Measurements from ENCODE around the gene DYNC1H1. TPM values are rescaled to one million over a fixed set of nuclear protein-coding genes. Genes with fewer than 3 reads are reported as not detected.

DYNC1H1 gene
- total and polyA plus RNA-seq, 2 experiments from 2014 or later: 158 to 434 TPM

DNA sequence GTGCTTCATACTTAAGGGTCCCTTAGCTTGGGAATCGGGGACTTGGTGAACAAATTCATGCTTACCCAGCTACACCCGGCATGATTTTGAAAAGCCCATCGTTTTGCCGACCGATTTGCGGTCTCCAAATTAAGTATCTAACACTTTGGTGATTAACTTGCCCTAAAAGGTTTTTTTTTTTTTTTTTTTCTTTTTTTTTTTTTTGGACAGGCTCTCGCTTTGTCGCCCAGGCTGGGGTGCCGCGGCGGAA lies 123.3 kb downstream of the DYNC1H1 start:
- TF ChIP-seq, protein P1, sequence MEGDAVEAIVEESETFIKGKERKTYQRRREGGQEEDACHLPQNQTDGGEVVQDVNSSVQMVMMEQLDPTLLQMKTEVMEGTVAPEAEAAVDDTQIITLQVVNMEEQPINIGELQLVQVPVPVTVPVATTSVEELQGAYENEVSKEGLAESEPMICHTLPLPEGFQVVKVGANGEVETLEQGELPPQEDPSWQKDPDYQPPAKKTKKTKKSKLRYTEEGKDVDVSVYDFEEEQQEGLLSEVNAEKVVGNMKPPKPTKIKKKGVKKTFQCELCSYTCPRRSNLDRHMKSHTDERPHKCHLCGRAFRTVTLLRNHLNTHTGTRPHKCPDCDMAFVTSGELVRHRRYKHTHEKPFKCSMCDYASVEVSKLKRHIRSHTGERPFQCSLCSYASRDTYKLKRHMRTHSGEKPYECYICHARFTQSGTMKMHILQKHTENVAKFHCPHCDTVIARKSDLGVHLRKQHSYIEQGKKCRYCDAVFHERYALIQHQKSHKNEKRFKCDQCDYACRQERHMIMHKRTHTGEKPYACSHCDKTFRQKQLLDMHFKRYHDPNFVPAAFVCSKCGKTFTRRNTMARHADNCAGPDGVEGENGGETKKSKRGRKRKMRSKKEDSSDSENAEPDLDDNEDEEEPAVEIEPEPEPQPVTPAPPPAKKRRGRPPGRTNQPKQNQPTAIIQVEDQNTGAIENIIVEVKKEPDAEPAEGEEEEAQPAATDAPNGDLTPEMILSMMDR (IDR thresholded peaks at IDR 0.05; ENCODE audit: low read depth, low read length): no peak
- H3K27me3 ChIP-seq: no peaks in the 10 kb centered on the region

DNA sequence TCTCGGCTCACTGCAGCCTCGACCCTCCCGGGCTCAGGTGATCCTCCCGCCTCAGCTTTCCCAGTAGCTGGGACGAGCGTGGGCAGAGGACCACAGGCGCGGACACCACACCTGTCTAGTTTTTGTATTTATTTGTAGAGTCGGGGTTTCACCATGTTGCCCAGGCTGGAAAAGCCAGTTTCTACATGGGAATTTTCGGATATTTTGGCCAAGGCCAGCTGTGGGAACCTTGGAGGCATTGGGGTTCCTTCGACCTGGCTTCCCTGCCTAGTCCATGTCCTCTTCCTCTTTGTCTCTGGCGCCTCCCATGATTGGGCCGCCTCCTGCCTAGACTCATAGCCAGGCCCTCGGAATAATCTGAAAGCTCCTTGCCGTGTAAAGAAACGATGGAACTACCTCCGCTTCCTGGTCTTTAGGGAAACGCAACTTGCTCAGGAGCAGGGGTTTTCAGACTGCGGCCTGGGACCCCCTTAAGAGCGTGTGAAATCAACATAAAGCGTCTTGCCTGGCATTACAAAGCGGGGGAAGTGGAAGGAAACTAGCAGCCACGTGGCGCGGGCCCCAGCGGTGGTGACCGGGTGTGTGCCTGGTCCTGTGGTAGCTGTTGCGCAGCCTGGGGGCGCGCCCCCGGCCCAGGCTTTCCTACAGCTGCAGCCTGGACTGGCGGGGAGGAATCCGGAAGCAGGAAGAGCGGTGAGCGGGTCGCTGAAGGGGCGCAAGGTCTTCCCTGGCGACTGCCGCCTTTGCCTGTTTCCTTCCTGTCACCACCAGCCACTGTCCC lies 123.8 kb downstream of the DYNC1H1 start:
- peak in 1 of 2 donors; percentile 59 for DNase-seq (ENCODE audit: low read depth in 1 of 2, low spot score in 1 of 2)
- H3K4me1 ChIP-seq (ENCODE audit: low read depth): peaks cover 25% of the 10 kb centered on the region
- H3K27me3 ChIP-seq: no peaks in the 10 kb centered on the region
- no peaks in the 10 kb centered on the region for H3K9me3 ChIP-seq (ENCODE audit: low read depth)
- TF ChIP-seq, protein P1 (IDR thresholded peaks at IDR 0.05; ENCODE audit: low read depth, low read length): no peak
- H3K27ac ChIP-seq: peak overlapping the region; percentile 98
- peaks cover 23% of the 10 kb centered on the region for H3K36me3 ChIP-seq
- H3K4me3 ChIP-seq: peak overlapping the region; percentile 85

More for the DNA sequence above, 123.3 kb downstream of the DYNC1H1 start:
- H3K4me3 ChIP-seq: peak overlapping the region; percentile 85
- H3K36me3 ChIP-seq: peaks cover 28% of the 10 kb centered on the region
- peaks cover 25% of the 10 kb centered on the region for H3K4me1 ChIP-seq (ENCODE audit: low read depth)
- no peaks in the 10 kb centered on the region for H3K9me3 ChIP-seq (ENCODE audit: low read depth)
- peak overlapping the region; percentile 98 for H3K27ac ChIP-seq
- no peak for DNase-seq (ENCODE audit: low read depth in 1 of 2, low spot score in 1 of 2)

DNA sequence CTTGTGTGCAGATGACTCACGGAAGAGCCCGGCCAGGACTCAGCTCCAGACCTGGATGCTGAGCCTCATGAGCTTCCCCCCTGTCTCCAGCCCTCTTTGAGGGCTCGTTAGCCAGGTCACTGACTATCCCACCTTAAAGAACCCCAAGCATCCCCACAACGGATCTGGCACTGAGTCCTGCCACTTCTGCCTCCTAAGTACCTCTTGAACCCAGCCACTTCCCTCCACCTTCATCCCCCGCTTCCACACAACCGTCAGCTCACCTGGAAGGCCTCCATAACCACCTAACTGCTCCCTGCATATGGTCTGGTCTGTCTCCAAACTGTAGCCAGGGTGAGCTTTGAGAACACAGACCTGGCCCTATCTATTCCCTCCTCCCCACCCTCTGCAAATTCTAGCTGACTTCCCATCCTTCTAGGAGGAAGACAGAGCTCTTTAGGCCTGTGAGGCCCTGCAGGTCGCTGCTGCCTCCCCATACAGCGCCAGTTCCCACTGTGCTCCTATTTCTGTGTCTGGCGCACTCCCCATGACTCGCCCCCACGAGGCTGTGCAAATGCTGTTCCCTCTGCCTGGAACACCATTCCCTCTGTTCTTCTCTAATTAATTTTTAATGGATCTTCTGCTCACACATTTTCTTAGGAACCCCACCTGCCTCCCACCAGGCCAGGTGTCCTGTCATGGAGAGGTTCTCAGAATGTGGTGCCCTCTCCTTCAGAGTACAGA lies 125.4 kb downstream of the DYNC1H1 start:
- no peaks in the 10 kb centered on the region for H3K9me3 ChIP-seq (ENCODE audit: low read depth)
- peaks cover 9% of the 10 kb centered on the region for H3K36me3 ChIP-seq
- no peak overlapping the region for H3K4me3 ChIP-seq
- no peak for DNase-seq (ENCODE audit: low read depth in 1 of 2, low spot score in 1 of 2)
- TF ChIP-seq, protein P1 (IDR thresholded peaks at IDR 0.05; ENCODE audit: low read depth, low read length): no peak
- no peak overlapping the region for H3K27ac ChIP-seq
- no peaks in the 10 kb centered on the region for H3K27me3 ChIP-seq
- H3K4me1 ChIP-seq (ENCODE audit: low read depth): peaks cover 13% of the 10 kb centered on the region

DNA sequence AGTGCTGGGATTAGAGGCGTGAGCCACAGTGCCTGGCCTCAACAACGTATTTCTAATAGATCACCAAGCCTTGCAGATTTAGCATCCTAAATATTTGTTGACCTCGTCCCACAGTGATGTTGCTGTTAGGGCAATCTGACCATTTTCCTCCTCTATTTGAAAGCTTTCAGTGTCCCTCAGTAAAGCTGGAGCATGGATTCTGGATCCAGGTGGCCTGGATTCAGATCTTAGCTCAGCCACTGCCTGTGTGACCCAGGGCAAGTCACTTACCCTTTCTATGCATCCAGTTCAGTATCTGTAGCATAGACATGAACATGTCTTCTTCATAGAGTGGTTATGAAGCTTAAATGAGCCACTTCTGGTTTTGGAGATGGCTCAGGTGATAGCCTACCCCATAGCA lies 126.3 kb downstream of the DYNC1H1 start:
- H3K9me3 ChIP-seq (ENCODE audit: low read depth): no peaks in the 10 kb centered on the region
- TF ChIP-seq, protein P1 (IDR thresholded peaks at IDR 0.05; ENCODE audit: low read depth, low read length): no peak
- no peaks in the 10 kb centered on the region for H3K36me3 ChIP-seq
- H3K4me1 ChIP-seq (ENCODE audit: low read depth): peaks cover 8% of the 10 kb centered on the region
- no peak for DNase-seq (ENCODE audit: low read depth in 1 of 2, low spot score in 1 of 2)
- no peak overlapping the region for H3K27ac ChIP-seq
- no peaks in the 10 kb centered on the region for H3K27me3 ChIP-seq
- no peak overlapping the region for H3K4me3 ChIP-seq

DNA sequence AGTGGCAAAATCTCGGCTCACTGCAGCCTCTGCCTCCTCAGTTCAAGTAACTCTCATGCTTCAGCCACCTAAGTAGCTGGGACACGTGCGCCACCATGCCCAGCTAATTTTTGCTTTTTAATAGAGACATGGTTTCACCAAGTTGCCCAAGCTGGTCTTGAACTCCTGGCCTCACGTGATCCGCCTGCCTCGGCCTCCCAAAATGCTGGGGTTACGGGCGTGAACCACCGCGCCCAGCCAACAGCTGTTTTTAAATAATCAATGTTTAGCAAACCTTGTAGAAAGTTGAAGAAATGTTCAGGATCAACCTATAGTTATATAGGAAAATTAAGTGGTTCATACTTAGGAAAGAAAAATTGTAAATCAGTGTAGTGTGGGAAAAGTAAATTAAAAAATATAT lies 128.4 kb downstream of the DYNC1H1 start:
- Histone ChIP-seq H3K36me3 (no peaks in the 10 kb centered on the region), H3K4me3 (no peak overlapping the region), H3K27ac (no peak overlapping the region), H3K9me3 (ENCODE audit: low read depth) (no peaks in the 10 kb centered on the region), H3K27me3 (no peaks in the 10 kb centered on the region), H3K4me1 (ENCODE audit: low read depth) (peaks cover 9% of the 10 kb centered on the region)
- TF ChIP-seq, protein P1 (IDR thresholded peaks at IDR 0.05; ENCODE audit: low read depth, low read length): no peak
- DNase-seq (ENCODE audit: low read depth in 1 of 2, low spot score in 1 of 2): no peak
